Neural cell (in vitro differentiated cells): Measurements from ENCODE around the gene CMAS.
"Not testable (repeated sequence)": the region's sequence is repeated elsewhere in the genome, so short reads cannot be mapped to it uniquely, and the experiment has no call there.

Source experiments
- EP300 ChIP-seq: fragments of 450-650 bp; conservative IDR thresholded peaks from 2 replicates; pipeline ENCODE4 v1.6.1; 2014; ENCODE audit warnings: antibody characterized with exemption, mild to moderate bottlenecking, moderate library complexity; ENCODE audit not compliant: poor library complexity, severe bottlenecking
- EZH2 ChIP-seq: fragments of 200-600, 300-800 bp; shearing (Covaris generic), sonication (generic); IDR thresholded peaks from 2 replicates; pipeline ENCODE4 v1.6.1; 2014; ENCODE audit warnings: antibody characterized with exemption, low read length, borderline replicate concordance, mild to moderate bottlenecking; ENCODE audit not compliant: insufficient read depth, poor library complexity, severe bottlenecking
- MXI1 ChIP-seq: fragments of 450-650 bp; conservative IDR thresholded peaks from 2 replicates; pipeline ENCODE4 v1.6.1; 2014; ENCODE audit warnings: antibody characterized with exemption, mild to moderate bottlenecking; ENCODE audit not compliant: poor library complexity, severe bottlenecking
- RAD21 ChIP-seq: fragments of 450-650 bp; conservative IDR thresholded peaks from 2 replicates; pipeline ENCODE4 v1.6.1; 2014; ENCODE audit warnings: antibody characterized with exemption, mild to moderate bottlenecking, moderate library complexity
- TAF1 ChIP-seq: IDR thresholded peaks from 2 replicates; pipeline ENCODE4 v1.6.1; 2012; ENCODE audit warnings: low read depth
- TF ChIP-seq, protein P1 (sequence below): fragments of 450-650 bp; IDR thresholded peaks from 2 replicates; pipeline ENCODE4 v1.5.1; 2014; ENCODE audit warnings: antibody characterized with exemption, mild to moderate bottlenecking, moderate library complexity; ENCODE audit not compliant: poor library complexity, severe bottlenecking

DNA sequence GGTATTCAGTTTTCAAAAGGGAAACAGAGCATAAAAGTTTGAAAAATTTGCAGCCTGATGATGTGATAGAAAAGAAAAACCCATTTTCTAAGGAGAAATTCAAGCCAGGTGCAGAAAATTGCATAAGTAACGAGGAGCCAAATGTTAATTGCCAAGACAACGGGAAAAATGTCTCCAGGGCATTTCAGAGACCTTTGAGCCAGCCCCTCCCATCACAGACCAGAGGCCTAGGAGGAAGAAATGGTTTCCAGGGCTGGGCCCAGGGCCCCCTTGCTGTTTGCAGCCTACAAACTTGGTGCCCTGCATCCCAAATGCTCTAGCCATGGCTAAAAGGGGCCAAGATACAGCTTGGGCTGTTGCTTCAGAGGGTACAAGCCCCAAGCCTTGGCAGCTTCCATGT lies 38.2 kb upstream of the CMAS start:
- TF ChIP-seq, protein P1, sequence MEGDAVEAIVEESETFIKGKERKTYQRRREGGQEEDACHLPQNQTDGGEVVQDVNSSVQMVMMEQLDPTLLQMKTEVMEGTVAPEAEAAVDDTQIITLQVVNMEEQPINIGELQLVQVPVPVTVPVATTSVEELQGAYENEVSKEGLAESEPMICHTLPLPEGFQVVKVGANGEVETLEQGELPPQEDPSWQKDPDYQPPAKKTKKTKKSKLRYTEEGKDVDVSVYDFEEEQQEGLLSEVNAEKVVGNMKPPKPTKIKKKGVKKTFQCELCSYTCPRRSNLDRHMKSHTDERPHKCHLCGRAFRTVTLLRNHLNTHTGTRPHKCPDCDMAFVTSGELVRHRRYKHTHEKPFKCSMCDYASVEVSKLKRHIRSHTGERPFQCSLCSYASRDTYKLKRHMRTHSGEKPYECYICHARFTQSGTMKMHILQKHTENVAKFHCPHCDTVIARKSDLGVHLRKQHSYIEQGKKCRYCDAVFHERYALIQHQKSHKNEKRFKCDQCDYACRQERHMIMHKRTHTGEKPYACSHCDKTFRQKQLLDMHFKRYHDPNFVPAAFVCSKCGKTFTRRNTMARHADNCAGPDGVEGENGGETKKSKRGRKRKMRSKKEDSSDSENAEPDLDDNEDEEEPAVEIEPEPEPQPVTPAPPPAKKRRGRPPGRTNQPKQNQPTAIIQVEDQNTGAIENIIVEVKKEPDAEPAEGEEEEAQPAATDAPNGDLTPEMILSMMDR = not testable (repeated sequence)
- TF ChIP-seq TAF1, MXI1, RAD21, EP300, EZH2: not testable (repeated sequence)
